Suprapubic skin (tissue), 4 donors: ENCODE data around the gene SPINK4. TPM values are rescaled to one million over a fixed set of nuclear protein-coding genes. Genes with fewer than 3 reads are reported as not detected.

Experiments
- DNase-seq, 2 donors: peaks; one replicate each; pipeline ENCODE4 v3.0.0-alpha.2; 2019; ENCODE audit warnings: low spot score in 2 of 2
- H3K27ac ChIP-seq: fragments of 200-600 bp; sonication (generic); one replicate; pipeline ENCODE4 v1.5.1; 2019
- H3K27me3 ChIP-seq: fragments of 200-600 bp; sonication (generic); one replicate; pipeline ENCODE4 v1.5.1; 2019
- H3K36me3 ChIP-seq: fragments of 200-600 bp; sonication (generic); one replicate; pipeline ENCODE4 v1.5.1; 2019
- H3K4me1 ChIP-seq: fragments of 200-600 bp; sonication (generic); one replicate; pipeline ENCODE4 v1.5.1; 2019
- H3K4me3 ChIP-seq: fragments of 200-600 bp; sonication (generic); one replicate; pipeline ENCODE4 v1.5.1; 2019; ENCODE audit warnings: mild to moderate bottlenecking
- H3K9me3 ChIP-seq: fragments of 200-600 bp; sonication (generic); one replicate; pipeline ENCODE4 v1.5.1; 2019
- EP300 ChIP-seq: sonication (generic); formaldehyde crosslinking; IDR thresholded peaks from one replicate; pipeline ENCODE4 v1.6.1; 2017; ENCODE audit warnings: antibody characterized with exemption
- POLR2A ChIP-seq, 2 donors: fragments of 450-650 bp; IDR thresholded peaks; one replicate each; pipeline ENCODE4 v1.6.1; 2017; ENCODE audit warnings: antibody characterized with exemption in 2 of 2, mild to moderate bottlenecking in 2 of 2, moderate library complexity in 2 of 2
- POLR2AphosphoS5 ChIP-seq, 3 donors: sonication (generic); formaldehyde crosslinking; IDR thresholded peaks; one replicate each; pipeline ENCODE4 v1.6.1; 2017; ENCODE audit warnings: antibody characterized with exemption in 3 of 3
- WGBS: methylation state at CpG from one replicate; pipeline ENCODE4 v1.1.5; 2018; 5-methylcytosine and 5-hydroxymethylcytosine counted together
- total RNA-seq, 4 donors: library from RNA; depleted of rRNA; stranded (reverse); fragments of >200 nt; gene quantifications; one replicate each; pipeline ENCODE4 v1.1.0, GENCODE V29; 2016
- TF ChIP-seq, protein P1 (sequence below), 2 donors: fragments of 200-600 bp in 1 of 2; fragments of 450-650 bp in 1 of 2; sonication (generic) in 1 of 2; IDR thresholded peaks; one replicate each; pipeline ENCODE4 v1.5.1; 2016 to 2019; ENCODE audit warnings: antibody characterized with exemption in 2 of 2, mild to moderate bottlenecking in 1 of 2, moderate library complexity in 1 of 2

SPINK4 gene
- total RNA-seq, 4 donors from 2014 or later: not detected

DNA sequence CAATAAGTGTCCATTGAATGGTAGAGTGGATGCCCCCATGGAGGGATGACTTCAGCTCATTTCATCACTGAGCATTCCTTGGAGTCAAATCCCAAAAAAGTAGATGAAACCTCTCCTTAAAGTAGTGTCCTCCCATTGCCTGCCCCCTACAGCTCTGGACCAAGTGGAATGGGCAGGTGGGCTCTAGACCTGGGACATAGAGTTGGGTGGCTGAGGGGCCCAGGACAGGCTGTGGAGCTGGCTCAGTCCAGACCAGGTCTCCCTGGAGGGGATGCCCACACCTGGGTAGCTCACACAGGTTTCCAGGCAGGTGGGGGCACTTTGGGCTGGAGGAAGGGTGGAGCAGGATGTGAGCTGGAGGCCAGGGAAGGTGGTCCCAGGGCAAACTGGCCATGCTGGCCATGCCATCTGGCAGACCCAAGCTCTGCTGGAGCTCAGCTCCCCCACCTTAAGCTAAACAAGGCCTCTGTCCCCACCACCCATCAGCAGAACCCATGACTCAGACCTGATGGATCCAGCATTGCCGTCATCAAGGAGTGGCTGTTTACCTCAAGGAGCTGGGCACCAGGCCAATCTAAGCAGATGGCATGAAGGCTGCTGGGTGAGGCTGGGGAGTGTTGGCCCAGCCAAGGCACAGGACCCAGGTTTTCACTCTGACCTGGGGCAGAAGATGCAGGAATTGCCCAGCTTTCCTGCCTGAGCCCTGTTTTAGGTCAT is 6.2 kb upstream of the SPINK4 start:
- H3K4me3 ChIP-seq: no peak overlapping the region
- H3K27ac ChIP-seq: peak overlapping the region; percentile 90
- H3K27me3 ChIP-seq: no peaks in the 10 kb centered on the region
- DNase-seq: peak; percentile 83
- H3K36me3 ChIP-seq: no peaks in the 10 kb centered on the region
- TF ChIP-seq EP300 (no peak), POLR2AphosphoS5 (IDR thresholded peaks at IDR 0.05) (peak in 1 of 3 donors; percentile 16), POLR2A (IDR thresholded peaks at IDR 0.05) (no peak)
- TF ChIP-seq, protein P1, sequence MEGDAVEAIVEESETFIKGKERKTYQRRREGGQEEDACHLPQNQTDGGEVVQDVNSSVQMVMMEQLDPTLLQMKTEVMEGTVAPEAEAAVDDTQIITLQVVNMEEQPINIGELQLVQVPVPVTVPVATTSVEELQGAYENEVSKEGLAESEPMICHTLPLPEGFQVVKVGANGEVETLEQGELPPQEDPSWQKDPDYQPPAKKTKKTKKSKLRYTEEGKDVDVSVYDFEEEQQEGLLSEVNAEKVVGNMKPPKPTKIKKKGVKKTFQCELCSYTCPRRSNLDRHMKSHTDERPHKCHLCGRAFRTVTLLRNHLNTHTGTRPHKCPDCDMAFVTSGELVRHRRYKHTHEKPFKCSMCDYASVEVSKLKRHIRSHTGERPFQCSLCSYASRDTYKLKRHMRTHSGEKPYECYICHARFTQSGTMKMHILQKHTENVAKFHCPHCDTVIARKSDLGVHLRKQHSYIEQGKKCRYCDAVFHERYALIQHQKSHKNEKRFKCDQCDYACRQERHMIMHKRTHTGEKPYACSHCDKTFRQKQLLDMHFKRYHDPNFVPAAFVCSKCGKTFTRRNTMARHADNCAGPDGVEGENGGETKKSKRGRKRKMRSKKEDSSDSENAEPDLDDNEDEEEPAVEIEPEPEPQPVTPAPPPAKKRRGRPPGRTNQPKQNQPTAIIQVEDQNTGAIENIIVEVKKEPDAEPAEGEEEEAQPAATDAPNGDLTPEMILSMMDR (IDR thresholded peaks at IDR 0.05): no peak
- no peaks in the 10 kb centered on the region for H3K9me3 ChIP-seq
- peaks cover 48% of the 10 kb centered on the region for H3K4me1 ChIP-seq
- 50% methylated on average over 1 of the region's 1 CpG for WGBS

DNA sequence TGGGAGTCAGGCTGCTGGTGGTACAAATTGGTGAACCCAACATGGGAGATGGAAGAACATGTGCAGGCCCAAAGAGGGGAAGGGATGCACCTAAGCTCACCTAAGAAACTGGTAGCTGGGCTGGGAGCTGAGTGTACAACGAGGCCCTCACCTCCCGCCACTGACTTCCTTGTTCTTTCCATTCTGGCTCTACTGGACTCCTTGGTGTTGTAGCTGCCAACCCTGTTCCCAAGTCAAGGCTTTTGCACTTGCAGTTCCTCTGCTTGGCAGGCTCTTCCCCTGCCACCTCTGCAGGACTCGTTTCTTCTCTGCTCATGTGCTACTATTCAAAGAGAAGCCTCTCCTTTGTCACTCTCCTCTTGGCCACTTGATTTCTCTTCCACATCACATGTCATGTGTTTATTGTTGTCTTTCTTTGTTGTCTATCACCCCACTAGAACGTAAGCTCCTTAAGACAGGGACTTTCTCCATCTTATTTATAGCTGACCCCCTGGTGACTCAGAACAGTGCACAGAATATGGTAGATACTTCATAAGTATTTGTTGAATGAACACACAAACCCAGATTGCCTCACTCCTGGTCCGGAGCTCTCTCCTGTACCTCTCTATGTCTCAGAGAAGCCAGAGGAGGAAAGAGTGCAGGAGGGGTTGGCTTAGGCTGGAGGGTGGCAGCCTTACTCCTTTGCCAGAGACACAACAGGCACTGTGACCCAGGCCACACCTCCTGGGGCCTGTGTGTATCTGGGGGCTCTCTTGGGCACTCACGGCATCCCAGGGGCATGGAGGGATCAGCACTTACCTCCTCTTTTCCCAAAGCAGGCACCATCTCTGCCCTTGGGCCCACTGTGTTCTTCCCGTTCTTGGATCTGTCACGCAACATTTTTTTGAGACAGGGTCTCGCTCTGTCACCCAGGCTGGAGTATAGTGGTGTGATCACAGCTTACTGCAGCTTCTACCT is 5.2 kb upstream of the SPINK4 start:
- H3K27ac ChIP-seq: peak overlapping the region; percentile 90
- TF ChIP-seq EP300 (no peak), POLR2AphosphoS5 (IDR thresholded peaks at IDR 0.05) (no peak), POLR2A (IDR thresholded peaks at IDR 0.05) (no peak)
- TF ChIP-seq, protein P1 (IDR thresholded peaks at IDR 0.05): no peak
- no peaks in the 10 kb centered on the region for H3K36me3 ChIP-seq
- H3K4me1 ChIP-seq: peaks cover 46% of the 10 kb centered on the region
- 57% methylated on average over 9 of the region's 9 CpGs for WGBS
- DNase-seq: peak; percentile 53 to 54
- no peaks in the 10 kb centered on the region for H3K9me3 ChIP-seq
- no peaks in the 10 kb centered on the region for H3K27me3 ChIP-seq
- H3K4me3 ChIP-seq: no peak overlapping the region

DNA sequence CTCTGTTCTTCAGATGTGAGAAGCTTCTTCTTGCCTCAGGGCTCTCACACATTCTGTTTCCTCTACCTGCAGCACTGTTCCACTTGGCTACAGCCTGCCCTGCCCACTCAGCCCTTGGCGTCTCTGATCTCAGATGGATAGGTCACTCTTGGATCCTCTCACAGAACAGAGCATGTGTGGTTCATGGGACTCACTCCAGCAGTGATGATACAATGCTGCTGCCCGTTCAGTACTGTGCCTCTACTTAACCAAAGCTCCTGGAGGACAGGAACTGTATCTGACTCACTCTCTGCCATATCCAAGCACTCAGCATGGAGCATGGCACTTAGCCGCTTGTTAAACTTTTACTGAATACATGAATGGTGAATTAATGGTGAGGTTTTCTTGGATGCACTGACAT is 3.4 kb upstream of the SPINK4 start:
- Histone ChIP-seq H3K27me3 (no peaks in the 10 kb centered on the region), H3K36me3 (no peaks in the 10 kb centered on the region), H3K27ac (no peak overlapping the region), H3K4me1 (peaks cover 30% of the 10 kb centered on the region), H3K9me3 (no peaks in the 10 kb centered on the region), H3K4me3 (no peak overlapping the region)
- no peak for DNase-seq
- TF ChIP-seq POLR2AphosphoS5 (IDR thresholded peaks at IDR 0.05): no peak
- 67% methylated on average over 3 of the region's 3 CpGs for WGBS

- Histone ChIP-seq H3K27ac (no peak overlapping the region), H3K36me3 (no peaks in the 10 kb centered on the region), H3K4me3 (no peak overlapping the region), H3K27me3 (no peaks in the 10 kb centered on the region), H3K4me1 (no peaks in the 10 kb centered on the region), H3K9me3 (no peaks in the 10 kb centered on the region)
- TF ChIP-seq EP300 (no peak), POLR2AphosphoS5 (IDR thresholded peaks at IDR 0.05) (no peak)
- 68% methylated on average over 5 of the region's 5 CpGs for WGBS
- DNase-seq: peak in 1 of 2 donors; percentile 49
Observed at GRCh38 chr9:33241298-33241697, 1.3 kb downstream of the SPINK4 start.

GRCh38 chr9:33242609-33243134 is 2.7 kb downstream of the SPINK4 start:
- TF ChIP-seq, protein P1 (IDR thresholded peaks at IDR 0.05): no peak
- TF ChIP-seq EP300: no peak
- TF ChIP-seq POLR2AphosphoS5 (IDR thresholded peaks at IDR 0.05): no peak
- Histone ChIP-seq H3K4me3 (no peak overlapping the region), H3K36me3 (no peaks in the 10 kb centered on the region), H3K4me1 (no peaks in the 10 kb centered on the region), H3K27me3 (no peaks in the 10 kb centered on the region), H3K27ac (no peak overlapping the region), H3K9me3 (no peaks in the 10 kb centered on the region)
- no peak for DNase-seq
- 82% methylated on average over 6 of the region's 6 CpGs for WGBS
